ENCODE measurements around the gene RIGI.
"Not testable (repeated sequence)": the region's sequence is repeated elsewhere in the genome, so short reads cannot be mapped to it uniquely, and the experiment has no call there.

The RIGI gene

DNA sequence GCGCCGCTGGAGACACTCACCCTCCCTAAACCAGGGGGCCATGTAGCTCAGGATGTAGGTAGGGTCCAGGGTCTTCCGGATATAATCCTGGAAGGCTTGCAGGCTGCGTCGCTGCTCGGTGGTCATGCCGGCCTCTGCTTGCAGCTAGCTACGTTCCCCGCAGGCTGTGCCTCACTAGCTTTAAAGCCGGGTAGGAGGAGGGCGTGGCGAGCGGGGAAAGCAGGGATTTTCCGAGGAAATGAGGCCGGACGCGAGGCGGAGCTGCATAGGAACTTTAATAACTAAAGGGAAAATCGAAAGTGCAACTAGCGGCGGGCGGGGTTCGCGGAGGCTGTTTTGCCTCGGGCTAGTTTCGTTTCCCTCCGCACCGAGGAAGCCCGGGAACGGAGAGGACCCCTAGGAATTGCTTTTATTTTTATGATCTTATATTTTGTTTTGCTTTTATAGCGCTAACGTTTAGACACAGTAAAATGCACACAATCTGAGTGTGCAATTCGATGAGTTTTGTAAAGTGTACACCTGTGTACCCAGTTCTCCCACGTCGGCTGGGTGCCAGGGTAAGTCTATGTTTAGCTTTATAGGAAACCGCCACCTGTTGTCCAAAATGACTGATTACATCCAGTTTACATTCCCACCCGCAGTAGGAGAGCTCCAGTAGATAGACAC lies at the start of gene RIGI:
RIGI (minus strand) TSS at position 156 of the 666 bp plus-strand sequence; CDS start at position 126, 30 bp downstream.
- DNase-seq, result peak; percentile 69

DNA sequence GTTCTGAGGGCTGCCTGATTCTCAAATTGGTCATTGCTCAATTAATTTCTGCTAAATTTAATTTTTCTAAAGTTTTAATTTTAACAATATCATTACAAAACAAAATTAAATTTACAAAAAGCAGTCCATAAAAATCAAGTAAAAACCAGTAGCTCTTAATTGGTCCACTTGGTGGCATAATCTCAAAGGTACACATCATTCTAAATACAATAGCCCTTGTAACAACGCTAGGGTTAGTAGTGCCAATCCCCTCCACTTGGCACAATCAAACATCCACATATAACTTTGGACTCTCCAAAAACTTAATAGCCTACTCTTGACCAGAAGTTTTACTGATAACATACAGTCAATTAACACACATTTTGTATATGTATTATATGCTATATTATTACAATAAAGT lies 48.9 kb upstream of the RIGI start:
- no peak for DNase-seq

DNA sequence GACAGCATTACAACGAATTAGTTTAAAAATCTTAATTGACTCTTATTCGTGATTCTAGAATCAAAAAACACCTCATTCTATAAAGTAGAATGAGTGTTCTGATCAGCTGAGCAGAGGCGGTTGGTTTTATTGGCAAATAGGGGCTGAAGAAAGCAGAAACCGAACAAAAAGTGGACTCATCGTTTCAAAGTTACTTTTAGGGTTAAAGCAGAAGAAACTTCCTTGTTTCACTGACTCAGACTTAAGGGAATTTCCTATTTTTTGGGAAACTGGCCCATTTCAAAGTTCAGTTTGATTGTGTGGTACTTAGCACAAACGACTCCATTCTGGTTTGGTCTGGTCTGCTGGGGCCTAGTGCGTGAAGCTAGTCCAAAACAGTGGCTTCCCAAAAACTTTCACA lies 47.8 kb upstream of the RIGI start:
- DNase-seq, result no peak

- DNase-seq, result peak; percentile 67
Measured at GRCh38 chr9:32572900-32573523, 47.0 kb upstream of the RIGI start, which contains the start of gene NDUFB6. TSS of gene NDUFB6 (minus strand) at chr9:32573159. CDS start at chr9:32573060, 99 bp downstream.

- DNase-seq, result no peak
Measured at GRCh38 chr9:32571969-32572899, 46.2 kb upstream of the RIGI start.

DNA sequence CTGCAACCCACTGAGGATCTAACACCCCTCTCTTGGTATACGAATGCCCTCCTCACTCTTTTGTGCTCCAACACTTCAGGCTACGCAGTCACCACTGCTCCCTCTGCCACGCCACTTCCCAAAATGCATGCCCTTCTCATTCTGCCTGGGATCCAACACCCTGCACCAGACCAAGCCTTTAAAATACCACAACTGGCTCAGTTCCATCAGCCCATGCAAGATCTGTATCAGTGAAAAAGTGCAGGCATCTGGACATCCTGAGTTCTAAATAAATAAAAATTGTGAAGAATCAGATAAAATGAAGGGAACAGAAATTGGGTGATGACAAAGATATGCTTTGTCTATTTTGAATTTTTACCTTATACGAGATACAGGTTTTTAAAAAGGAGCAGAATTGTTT lies 44.3 kb upstream of the RIGI start:
- no peak for DNase-seq

GRCh38 chr9:32566770-32567169 lies 40.8 kb upstream of the RIGI start:
- DNase-seq, result no peak

GRCh38 chr9:32565967-32566366 lies 40.0 kb upstream of the RIGI start:
- DNase-seq, result no peak

DNA sequence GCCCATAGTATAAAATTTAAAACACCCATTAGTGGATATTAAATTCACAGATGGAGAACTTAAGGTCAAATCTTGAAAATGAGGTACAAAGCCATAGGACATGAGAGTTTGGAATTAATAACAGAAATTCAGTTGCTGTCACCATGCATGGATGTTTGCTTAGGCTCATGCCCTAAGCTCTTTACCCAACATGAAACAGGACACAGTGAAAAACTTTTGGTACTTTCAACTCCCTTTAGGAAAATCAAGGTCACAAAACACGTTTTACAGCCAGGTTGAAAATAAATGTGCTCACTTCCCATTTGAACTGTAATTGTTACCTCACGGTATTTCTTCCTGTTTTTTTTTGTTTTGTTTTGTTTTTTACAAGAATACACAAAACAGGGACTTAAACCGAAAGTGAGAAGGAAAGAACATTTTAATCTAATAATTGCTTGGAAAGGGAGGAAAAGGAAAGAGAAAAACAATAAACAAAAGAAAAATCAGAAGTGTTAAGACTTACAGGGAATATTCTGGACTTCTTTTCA lies 32.5 kb upstream of the RIGI start:
- no peak for DNase-seq

DNA sequence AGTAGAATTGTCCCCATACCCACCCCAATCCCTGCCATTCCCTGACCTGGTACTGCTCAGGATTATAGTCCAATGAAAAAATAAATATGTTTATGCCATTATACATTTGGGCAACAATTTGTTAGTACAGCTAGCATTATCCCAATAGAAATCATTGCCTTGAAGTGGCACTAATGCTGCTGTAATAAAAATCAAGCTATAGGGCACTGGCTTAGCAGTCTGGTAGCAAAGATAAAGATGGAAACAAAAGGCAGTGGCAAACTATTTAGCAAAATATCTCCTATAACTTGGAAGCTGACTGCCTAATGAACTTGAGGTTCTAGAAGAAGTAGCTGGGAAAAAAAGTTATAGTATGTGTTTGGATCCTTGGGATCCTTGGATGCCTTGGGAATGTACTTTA lies 28.6 kb upstream of the RIGI start:
- no peak for DNase-seq

- no peak for DNase-seq
Measured at GRCh38 chr9:32554107-32554506, 28.1 kb upstream of the RIGI start.

DNA sequence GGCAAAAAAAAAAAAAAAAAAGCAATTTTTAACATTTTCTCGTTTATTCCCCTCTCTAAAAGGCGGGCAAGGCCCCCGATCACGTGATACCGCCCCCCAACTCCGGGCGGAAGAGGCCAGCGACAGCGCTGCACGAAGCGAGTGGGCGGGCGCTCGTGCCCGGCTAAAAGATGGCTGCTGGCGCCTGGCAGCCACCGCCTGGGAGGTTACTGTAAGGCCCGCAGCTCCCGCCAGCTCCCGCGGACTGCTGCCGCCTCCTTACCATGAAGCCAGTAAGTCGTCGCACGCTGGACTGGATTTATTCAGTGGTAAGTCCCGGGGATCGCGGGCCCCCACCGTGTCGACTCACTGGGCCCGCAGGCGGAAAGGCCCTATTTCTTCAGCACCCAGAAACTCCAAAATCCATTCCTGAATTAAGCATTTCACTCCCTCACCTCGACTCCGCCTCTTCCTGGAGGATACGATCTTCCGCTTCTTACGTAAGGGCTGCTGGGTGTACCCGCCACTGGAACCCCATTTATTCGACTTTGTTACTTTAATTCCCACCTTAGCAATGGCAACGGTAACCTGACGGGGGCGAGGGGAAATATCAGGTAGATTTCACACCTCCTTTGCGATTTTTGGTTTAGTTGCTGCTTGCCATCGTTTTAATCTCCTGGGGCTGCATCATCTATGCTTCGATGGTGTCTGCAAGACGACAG lies 26.3 kb upstream of the RIGI start, which contains the start of the genes SMIM27 and TOPORS:
SMIM27 (plus strand) TSS at position 156 of the 701 bp plus-strand sequence; CDS start at position 264, 108 bp downstream.
TOPORS (minus strand) TSS at position 415 of the 701 bp plus-strand sequence; CDS start at position 265, 150 bp downstream.
- DNase-seq, result peak; percentile 83

DNA sequence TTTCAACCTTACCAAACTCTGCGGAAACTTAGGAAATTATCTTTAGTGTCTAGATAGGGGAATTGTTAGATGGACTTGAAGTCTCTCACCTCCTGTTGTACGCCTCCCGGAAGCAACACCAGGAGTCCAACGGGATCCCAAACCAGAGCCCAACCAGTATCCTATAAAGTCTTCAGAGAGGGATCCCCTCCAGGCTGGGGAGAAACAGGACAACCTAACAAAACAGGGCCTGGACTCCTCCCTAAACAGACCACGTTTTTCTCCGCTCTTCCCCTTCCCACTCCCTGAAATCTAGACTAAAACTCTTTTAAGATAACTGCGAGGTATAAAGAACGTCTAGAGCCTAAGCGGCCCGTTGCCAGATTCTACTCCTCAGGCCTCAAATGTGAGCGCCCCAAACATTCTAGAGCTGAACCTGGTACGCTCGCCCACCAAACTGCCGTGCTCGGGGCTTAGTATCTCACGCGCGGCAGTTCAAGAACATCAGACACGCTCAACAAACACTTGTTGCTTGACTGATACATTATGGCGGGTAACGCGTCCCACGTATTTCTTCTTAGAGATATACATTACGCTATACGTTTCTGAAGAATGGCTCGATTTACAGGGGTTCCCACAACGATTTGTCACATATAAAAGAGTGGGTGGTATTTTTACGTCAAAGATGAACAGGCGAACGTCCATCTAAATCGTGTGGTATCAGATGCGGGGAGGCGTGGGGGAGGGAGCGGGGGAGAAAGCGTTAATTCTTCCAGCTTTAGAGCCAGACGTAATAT lies 25.5 kb upstream of the RIGI start:
- DNase-seq, result no peak

DNA sequence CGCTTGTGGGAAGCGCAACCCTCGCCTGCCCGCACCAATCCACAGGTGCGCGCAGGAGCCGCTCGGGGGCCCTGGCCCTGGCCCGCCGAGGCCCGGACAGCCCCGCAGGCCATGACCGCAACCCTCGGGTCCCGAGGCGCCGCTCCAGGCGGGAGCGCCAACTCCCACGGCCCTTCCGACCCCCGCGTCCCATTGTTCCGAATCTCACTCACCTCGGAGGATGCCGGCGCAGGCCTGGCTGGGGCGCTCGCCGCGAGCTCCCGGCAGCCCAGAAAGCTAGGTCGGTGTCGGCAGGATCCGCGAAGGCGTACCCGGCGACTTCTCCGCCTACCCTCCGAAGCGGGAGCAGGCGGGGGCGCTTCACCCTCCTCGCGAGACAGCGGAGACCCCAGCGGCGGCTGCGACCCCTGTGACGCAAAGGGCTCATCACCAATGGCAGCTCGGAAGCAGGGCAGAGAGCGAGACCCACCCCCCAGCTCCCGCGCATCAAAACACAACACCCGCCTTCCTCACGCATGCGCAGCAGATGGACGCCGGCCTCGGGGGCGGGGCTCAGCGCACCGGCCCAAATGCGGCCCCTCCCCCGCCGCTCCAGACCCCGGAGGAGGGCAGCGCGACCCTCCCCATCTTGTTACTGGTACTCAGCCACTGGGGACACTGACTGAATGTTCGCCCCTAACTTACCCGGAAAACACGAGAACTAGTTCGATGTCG lies 24.7 kb upstream of the RIGI start:
- DNase-seq, result peak; percentile 60

DNA sequence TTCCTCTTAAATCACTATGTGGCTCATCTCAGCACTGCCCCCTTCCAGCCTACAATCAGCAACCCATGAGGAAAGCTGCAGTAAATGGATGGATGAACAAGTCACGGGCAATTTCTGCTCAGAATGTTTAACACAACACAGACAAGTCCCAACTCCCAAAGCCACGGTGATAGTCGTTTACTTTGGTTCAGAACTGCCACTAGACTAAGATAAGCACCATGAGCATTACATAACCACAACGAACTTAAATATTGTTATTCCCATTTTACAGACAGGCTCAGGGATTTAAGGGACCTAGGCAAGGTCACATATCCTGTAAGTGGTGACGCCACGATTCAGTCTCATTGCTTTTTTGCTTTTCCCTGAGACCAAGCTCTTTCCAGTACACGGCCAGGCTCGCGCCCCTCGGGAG lies 24.2 kb upstream of the RIGI start:
- DNase-seq, result no peak

GRCh38 chr9:32548213-32548612 lies 22.2 kb upstream of the RIGI start:
- not testable (repeated sequence) for DNase-seq

GRCh38 chr9:32545884-32546283 lies 19.9 kb upstream of the RIGI start:
- no peak for DNase-seq

- no peak for DNase-seq
Measured at GRCh38 chr9:32543047-32543446, 17.1 kb upstream of the RIGI start.

GRCh38 chr9:32533816-32534215 lies 7.8 kb upstream of the RIGI start:
- no peak for DNase-seq

DNA sequence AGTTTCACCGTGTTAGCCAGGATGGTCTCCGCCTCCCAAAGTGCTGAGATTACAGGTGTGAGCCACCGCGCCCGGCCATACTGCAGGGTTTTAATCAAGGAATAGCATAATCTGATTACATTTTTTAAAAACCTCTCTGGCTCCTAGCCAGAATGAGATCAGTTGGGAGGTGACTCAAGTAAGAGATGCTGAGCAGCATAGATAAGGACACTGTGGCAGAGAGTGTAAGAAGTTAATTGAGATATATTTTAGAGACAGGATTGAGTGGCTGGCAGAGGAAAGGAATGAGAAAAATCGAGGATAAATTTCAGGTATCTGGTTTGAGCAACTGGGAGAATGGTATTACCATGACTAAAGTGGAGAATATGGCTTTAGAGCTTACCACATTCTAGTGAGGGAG lies 7.3 kb upstream of the RIGI start:
- DNase-seq, result no peak

DNA sequence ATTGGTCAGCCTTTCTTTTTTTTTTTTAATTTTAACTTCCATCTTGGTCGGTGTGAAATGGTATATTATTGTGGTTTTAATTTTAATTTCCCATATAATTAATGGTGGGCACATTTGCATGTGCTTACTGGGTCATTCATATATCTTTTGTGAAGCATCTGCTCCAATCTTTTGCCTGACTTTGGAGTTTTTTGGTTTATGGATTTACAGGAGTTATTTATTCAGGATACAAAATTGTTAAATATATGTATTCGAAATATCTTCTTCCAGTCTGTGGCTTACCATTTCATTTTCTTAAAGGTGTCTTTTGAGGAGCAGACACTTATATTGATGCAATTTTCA lies 682 bp upstream of the RIGI start:
- no peak for DNase-seq
